Activated naive CD4-positive, alpha-beta T cell treated with anti-CD3 and anti-CD28 coated beads, Interleukin-2, amount 50 U/mL, for 16 hours (primary cell): ENCODE data around the gene CASP1.

Experiments used
- DNase-seq: peaks from one replicate; pipeline ENCODE4 v3.0.0-alpha.2; 2020

Gene CASP1

GRCh38 chr11:104979839-104980238, 55.1 kb downstream of the CASP1 start:
- no peak for DNase-seq
